ENCODE data around the gene TPH1. TPM values are rescaled to one million over a fixed set of nuclear protein-coding genes. Genes with fewer than 3 reads are reported as not detected.
A peak's percentile ranks its signal among the peaks of the same experiment; 100 is the strongest.

The TPH1 gene
- total RNA-seq, 1 donor from 2014 or later = 0.82 TPM

DNA sequence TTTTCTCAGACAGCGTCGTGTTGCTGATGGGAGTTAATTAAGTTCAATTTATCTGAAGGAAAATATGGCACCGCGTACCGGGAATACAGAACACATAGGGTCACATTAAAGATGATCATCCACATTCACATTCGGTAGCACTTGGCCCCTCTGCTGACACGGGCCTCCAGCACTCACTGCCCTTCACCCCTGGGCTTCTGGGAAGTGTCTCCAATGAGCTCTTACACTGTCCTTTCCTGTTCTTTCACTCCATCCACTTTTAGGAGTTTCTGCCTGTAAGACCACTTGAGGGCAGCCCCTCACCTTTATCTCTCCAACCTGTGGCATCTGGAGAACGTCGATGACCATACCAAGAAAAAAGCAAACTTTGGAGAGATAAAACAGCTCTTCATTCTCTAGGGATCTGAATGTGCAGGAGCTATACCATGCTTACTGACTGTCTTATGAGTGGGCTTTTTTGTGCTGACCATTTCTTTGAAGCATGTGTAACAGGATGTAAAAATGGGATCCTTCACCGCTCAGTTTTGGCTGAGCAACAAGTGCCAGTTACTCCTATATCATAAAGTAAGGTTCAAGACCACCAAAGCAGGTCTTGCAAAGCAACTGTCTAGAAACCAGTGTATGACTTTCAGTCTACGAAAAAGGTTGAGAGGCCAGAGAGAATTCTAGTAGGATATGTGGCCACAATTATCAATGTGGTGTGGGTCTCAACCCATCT, 32.1 kb downstream of the TPH1 start:
- Mint-ChIP-seq H3K36me3 (ENCODE audit: low read depth) (no peaks in the 10 kb centered on the region), H3K4me1 (peaks cover 32% of the 10 kb centered on the region), H3K9me3 (no peaks in the 10 kb centered on the region), H3K27me3 (ENCODE audit: low read depth) (peaks cover 21% of the 10 kb centered on the region), H3K27ac (ENCODE audit: unreplicated experiment) (peak overlapping the region; percentile 79), H3K4me3 (peak overlapping the region; percentile 99)
- TF ChIP-seq, protein P1, sequence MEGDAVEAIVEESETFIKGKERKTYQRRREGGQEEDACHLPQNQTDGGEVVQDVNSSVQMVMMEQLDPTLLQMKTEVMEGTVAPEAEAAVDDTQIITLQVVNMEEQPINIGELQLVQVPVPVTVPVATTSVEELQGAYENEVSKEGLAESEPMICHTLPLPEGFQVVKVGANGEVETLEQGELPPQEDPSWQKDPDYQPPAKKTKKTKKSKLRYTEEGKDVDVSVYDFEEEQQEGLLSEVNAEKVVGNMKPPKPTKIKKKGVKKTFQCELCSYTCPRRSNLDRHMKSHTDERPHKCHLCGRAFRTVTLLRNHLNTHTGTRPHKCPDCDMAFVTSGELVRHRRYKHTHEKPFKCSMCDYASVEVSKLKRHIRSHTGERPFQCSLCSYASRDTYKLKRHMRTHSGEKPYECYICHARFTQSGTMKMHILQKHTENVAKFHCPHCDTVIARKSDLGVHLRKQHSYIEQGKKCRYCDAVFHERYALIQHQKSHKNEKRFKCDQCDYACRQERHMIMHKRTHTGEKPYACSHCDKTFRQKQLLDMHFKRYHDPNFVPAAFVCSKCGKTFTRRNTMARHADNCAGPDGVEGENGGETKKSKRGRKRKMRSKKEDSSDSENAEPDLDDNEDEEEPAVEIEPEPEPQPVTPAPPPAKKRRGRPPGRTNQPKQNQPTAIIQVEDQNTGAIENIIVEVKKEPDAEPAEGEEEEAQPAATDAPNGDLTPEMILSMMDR (conservative IDR thresholded peaks at IDR 0.05) = no peak
- DNase-seq (ENCODE audit: low read depth, low spot score) = peak; percentile 3

DNA sequence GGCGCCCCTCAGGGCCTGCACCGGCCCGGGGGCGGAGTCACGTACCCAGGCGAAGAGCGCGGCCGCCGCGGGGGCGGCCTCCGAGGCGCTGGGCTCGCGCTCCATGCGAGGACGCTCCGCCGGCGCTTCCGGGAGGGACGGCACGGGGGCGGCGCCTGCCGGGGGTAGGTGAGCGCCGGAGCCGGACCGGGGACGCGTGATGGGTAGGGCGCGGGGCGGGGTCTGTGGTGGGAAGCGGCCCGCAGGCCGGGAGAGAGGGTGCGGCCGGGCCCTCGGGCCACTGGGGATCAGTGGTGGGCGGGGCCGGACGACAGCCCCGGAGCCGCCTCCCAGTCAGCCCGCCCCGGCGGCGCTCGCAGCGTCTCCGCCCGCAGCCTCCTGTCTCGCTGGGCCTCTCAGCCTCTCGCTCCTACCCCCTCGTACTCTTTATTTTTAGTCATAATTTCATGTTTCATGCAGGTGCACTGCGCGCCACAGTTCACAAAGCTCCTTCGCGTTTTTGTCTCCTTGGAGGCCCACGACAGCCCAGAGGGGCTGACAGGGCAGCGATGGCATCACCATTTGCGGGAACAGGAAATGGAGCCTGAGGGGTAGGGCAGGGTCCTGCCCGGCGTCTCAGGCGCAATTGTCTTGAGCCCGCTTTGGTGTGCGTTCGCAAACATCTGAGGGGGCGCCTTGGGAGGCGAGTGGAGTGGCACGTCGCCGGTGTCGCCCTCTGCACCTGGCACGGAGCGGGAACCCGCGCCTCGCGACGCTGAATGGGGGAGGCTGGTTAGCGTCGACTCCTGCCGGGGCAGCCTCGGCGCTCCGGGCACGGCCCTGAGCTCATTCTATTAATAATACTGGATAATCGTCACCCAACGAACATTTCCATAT, 32.9 kb downstream of the TPH1 start, which contains the start of gene SERGEF:
SERGEF (minus strand) TSS at position 142 of the 876 bp plus-strand sequence; CDS start at position 105, 37 bp downstream.
- Mint-ChIP-seq H3K27me3 (ENCODE audit: low read depth) (peaks cover 21% of the 10 kb centered on the region), H3K9me3 (no peaks in the 10 kb centered on the region), H3K27ac (ENCODE audit: unreplicated experiment) (peak within 1 kb of the TSS; percentile 97), H3K36me3 (ENCODE audit: low read depth) (no peaks in the 10 kb centered on the region), H3K4me1 (peaks cover 32% of the 10 kb centered on the region), H3K4me3 (peak within 1 kb of the TSS; percentile 99)
- DNase-seq (ENCODE audit: low read depth, low spot score) = peak; percentile 82
- TF ChIP-seq, protein P1 (conservative IDR thresholded peaks at IDR 0.05) = peak; percentile 24

DNA sequence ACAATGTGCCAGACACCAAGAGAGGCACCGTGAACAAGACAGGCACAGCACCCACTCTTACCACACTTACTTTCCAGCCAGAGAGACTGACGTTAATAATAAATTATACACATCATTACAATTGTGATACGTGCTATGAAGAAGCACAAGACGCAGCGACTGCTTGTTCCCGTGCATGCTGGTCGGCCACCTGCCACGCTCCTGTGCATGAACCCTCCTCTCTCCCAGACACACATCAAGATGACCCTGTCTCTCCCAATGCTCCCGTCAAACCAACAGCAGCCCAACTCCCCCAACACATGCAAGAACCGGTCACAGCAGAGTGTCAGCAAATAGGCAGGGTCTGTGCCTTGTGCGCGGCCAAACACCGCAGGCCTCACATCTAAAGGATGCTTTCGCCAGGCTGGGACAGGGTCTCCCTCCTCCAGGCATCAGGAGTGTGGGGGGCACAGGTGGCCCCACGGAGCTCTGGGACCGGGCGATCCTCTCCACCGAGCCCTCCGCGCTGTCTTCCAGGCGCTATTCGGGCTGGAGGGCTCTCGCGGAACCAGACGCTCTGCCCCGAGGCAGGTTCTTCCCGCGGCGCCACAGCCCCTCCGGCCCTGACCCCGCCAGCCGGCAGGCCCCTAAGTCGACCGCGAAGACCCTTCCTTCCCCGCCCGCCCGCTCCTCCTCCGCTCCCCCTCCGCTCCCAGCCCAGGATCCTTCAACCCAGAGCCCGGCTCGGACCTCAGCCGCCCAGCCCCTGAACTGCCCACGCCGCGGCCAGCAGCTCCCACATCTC, 33.8 kb downstream of the TPH1 start:
- Mint-ChIP-seq H3K27me3 (ENCODE audit: low read depth) (peaks cover 21% of the 10 kb centered on the region), H3K9me3 (no peaks in the 10 kb centered on the region), H3K4me1 (peaks cover 32% of the 10 kb centered on the region), H3K27ac (ENCODE audit: unreplicated experiment) (peak overlapping the region; percentile 93), H3K4me3 (peak overlapping the region; percentile 99), H3K36me3 (ENCODE audit: low read depth) (no peaks in the 10 kb centered on the region)
- DNase-seq (ENCODE audit: low read depth, low spot score) = no peak
- TF ChIP-seq, protein P1 (conservative IDR thresholded peaks at IDR 0.05) = no peak

DNA sequence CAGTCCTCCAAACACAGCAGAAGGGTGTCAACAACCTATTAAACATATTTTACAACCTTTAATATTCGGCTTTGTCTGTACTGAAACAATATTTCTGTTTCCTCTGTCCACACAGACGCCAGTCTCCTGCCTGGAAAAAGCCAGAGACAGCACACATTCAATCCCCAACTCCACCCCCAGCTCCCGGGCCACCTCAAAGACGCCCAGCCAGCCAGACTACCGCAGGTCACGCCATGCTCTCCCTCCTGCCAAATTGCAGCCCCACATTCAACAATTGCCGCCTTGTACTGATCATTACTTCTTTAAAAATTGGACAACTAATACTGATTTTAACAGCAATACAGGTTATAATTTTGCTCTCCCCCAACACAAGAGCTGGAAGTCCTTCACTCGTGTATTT, 34.4 kb downstream of the TPH1 start:
- peak overlapping the region; percentile 99 for H3K4me3 Mint-ChIP-seq
- TF ChIP-seq, protein P1 (conservative IDR thresholded peaks at IDR 0.05) = no peak
- H3K27me3 Mint-ChIP-seq (ENCODE audit: low read depth) = peaks cover 21% of the 10 kb centered on the region
- no peak for DNase-seq (ENCODE audit: low read depth, low spot score)
- H3K36me3 Mint-ChIP-seq (ENCODE audit: low read depth) = no peaks in the 10 kb centered on the region
- no peak overlapping the region for H3K27ac Mint-ChIP-seq (ENCODE audit: unreplicated experiment)
- no peaks in the 10 kb centered on the region for H3K9me3 Mint-ChIP-seq
- peaks cover 32% of the 10 kb centered on the region for H3K4me1 Mint-ChIP-seq

DNA sequence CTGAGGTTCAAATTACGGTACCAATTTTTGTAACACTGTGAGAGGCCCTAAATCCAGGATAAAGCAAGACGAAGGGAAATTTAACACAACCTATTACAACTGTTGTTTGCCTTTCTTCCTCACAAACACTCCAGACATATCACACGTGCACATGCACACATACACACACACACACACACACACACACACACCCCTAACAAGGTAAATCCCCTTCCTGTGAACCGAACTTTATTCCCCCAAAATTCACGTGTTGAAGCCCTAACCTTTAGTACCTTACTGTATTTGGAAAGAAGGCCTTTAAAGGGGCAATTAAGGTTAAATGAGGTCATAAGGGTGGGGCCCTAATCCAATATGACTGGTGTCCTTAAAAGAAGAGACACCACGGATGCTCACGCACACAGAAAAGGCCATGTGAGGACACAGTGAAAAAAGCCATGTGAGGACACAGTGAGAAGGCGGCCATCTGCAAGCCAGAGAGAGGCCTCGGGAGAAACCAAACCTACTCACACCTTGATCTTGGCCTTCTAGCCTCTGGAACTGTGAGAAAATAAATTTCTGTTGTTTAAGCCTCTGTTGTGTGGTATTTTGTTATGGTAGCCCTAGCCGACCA, 35.0 kb downstream of the TPH1 start:
- Mint-ChIP-seq H3K36me3 (ENCODE audit: low read depth) (no peaks in the 10 kb centered on the region), H3K4me3 (peak overlapping the region; percentile 99), H3K4me1 (peaks cover 32% of the 10 kb centered on the region), H3K9me3 (no peaks in the 10 kb centered on the region), H3K27ac (ENCODE audit: unreplicated experiment) (no peak overlapping the region), H3K27me3 (ENCODE audit: low read depth) (peaks cover 19% of the 10 kb centered on the region)
- no peak for DNase-seq (ENCODE audit: low read depth, low spot score)
- TF ChIP-seq, protein P1 (conservative IDR thresholded peaks at IDR 0.05) = no peak
